A549 (cell line): ENCODE results near the gene SIRT4.

ENCODE experiments used
- CHD2 ChIP-seq: fragments of 150-350 bp; IDR thresholded peaks from 2 replicates; pipeline ENCODE4 v1.6.1; 2014; ENCODE audit warnings: low read length; ENCODE audit not compliant: partially characterized antibody
- CTCF ChIP-seq: fragments of >200 bp; sonication (Bioruptor Twin); formaldehyde crosslinking; IDR thresholded peaks from 3 replicates; pipeline ENCODE4 v1.5.1; 2016
- EP300 ChIP-seq, 2 experiments: fragments of >200 bp; sonication (Bioruptor Twin); formaldehyde crosslinking; IDR thresholded peaks; 2 replicates in 1 of 2; 3 replicates in 1 of 2; pipeline ENCODE4 v1.6.1; 2016 to 2017
- MAFK ChIP-seq: fragments of 450-650 bp; IDR thresholded peaks from 2 replicates; pipeline ENCODE4 v1.6.1; 2014; ENCODE audit not compliant: partially characterized antibody
- POLR2A ChIP-seq: IDR thresholded peaks from 2 replicates; pipeline ENCODE4 v1.6.1; 2012; ENCODE audit warnings: mild to moderate bottlenecking, low read length
- RAD21 ChIP-seq, 2 experiments: fragments of >200 bp in 1 of 2; sonication (Bioruptor Twin) in 1 of 2; formaldehyde crosslinking in 1 of 2; IDR thresholded peaks in 1 of 2; conservative IDR thresholded peaks in 1 of 2; 2 replicates in 1 of 2; 3 replicates in 1 of 2; pipeline ENCODE4 v1.6.1; 2012 to 2018; ENCODE audit warnings: inconsistent platforms in 1 of 2
- REST ChIP-seq: fragments of 200-600 bp; sonication (generic); IDR thresholded peaks from 2 replicates; pipeline ENCODE4 v1.6.1; 2016; ENCODE audit warnings: antibody characterized with exemption, mild to moderate bottlenecking, moderate library complexity
- SREBF2 ChIP-seq: fragments of 450-650 bp; IDR thresholded peaks from 2 replicates; pipeline ENCODE4 v1.6.1; 2014; ENCODE audit warnings: mild to moderate bottlenecking, moderate library complexity

- TF ChIP-seq CTCF (no peak), POLR2A (no peak), REST (no peak), MAFK (no peak), EP300 (IDR thresholded peaks at IDR 0.05) (no peak), CHD2 (no peak), RAD21 (conservative IDR thresholded peaks at IDR 0.05 in 1 of 2, IDR thresholded peaks at IDR 0.05 in 1 of 2) (no peak), SREBF2 (no peak)
Observed at GRCh38 chr12:120353556-120354317, 51.6 kb downstream of the SIRT4 start.
